ENCODE measurements around the gene HTR3B. TPM values are rescaled to one million over a fixed set of nuclear protein-coding genes. Genes with fewer than 3 reads are reported as not detected.
"Not testable (repeated sequence)": the region's sequence is repeated elsewhere in the genome, so short reads cannot be mapped to it uniquely, and the experiment has no call there.

HTR3B gene
- total RNA-seq, 1 donor: not detected

DNA sequence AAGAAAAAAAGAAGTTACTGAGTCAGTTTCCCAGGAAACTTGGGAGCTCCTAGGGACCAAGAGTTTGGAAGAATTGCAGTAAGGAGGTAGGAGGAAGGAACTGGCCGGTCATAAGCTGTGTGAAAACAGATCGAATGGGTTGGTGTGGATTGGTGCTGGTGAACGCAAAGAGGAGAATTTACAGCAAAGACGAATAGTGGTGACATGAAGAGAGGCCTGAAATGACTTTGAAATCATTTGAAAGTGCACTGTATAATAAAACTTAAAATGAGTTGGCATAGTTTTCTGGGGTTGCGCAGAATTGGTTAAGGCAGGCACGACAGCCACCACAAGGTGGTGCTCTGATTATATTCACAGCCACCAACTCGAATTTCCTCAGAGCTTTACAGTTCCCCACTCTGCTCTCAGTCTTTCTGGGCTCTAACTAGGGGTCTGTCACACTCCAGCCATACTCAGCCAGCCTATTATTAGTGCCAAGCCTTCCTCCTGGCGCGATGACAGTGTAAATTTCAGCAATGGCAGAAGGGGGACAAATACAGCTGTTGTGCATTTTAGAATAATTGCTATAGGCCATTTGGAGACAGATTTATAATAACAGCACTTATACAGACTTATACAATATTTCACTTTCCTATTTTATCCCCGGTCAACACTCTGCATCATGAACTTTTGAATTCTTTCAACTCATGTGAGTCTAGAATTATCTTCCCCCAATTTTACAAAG, 8.3 kb upstream of the HTR3B start:
- no peak overlapping the region for H3K4me3 ChIP-seq (ENCODE audit: low read depth, low read length)
- peak; percentile 42 for DNase-seq (ENCODE audit: low read depth)
- TF ChIP-seq CTCF (IDR thresholded peaks at IDR 0.05; ENCODE audit: insufficient read depth, low read depth, low read length): peak; percentile 75

DNA sequence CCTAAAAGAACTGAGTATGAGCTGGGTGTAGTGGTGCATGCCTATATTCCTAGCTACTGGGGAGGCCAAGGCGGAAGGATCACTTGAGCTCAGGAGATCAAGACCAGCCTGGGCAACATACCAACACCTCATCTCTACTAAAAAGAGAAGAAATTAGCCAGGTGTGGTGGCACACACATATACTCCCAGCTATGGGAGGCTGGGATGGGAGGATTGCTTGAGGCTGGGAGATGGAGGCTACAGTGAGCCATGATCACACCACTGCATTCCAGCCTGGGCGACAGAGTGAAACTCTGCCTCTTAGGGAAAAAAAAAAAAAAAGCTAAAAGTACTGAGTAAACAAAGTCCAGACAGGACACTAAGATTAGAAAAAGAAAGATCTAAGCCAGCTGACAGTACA, 3.5 kb upstream of the HTR3B start:
- DNase-seq (ENCODE audit: low read depth): no peak
- TF ChIP-seq CTCF (IDR thresholded peaks at IDR 0.05; ENCODE audit: insufficient read depth, low read depth, low read length): no peak
- H3K4me3 ChIP-seq (ENCODE audit: low read depth, low read length): no peak overlapping the region

DNA sequence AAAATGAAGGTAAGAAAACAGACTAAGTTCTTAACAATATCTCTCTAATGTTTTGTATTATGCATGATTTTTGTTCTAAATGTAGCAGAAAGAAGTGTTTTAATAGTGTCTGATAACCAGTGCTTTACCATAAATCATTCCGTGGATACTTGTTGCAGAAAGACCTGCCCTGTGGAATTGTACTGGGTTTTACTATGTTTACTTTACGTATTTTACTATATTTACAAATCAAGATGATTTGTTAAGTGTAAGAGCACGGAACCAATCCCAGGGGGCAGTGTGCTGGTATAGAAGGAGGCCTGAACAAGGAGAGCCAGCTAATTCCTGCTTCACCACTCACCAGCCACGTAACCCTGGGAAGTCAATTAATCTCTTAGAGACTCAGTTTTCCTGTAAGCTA, 1.4 kb downstream of the HTR3B start:
- no peak overlapping the region for H3K4me3 ChIP-seq (ENCODE audit: low read depth, low read length)
- TF ChIP-seq CTCF (IDR thresholded peaks at IDR 0.05; ENCODE audit: insufficient read depth, low read depth, low read length): peak; percentile 42
- peak; percentile 80 for DNase-seq (ENCODE audit: low read depth)

DNA sequence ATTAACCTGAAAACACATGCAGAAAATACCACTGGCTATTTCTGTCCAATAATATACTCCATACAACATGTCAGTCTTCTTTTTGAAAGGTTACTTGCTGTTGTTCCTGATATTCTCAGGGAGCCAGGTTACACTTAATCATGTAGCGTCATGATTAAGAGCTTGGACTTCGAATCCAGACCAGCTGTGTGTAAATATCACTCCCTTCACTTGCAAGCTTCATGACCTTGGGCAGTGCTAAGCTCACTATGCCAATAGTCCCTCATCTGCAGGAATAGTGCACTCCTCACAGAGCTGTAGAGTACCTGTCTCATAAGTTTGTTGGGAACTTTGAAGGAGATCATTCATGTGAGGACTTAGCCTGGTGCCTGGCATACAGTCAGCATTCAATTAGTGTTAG, 1.9 kb downstream of the HTR3B start:
- no peak for DNase-seq (ENCODE audit: low read depth)
- no peak for TF ChIP-seq CTCF (IDR thresholded peaks at IDR 0.05; ENCODE audit: insufficient read depth, low read depth, low read length)
- no peak overlapping the region for H3K4me3 ChIP-seq (ENCODE audit: low read depth, low read length)

DNA sequence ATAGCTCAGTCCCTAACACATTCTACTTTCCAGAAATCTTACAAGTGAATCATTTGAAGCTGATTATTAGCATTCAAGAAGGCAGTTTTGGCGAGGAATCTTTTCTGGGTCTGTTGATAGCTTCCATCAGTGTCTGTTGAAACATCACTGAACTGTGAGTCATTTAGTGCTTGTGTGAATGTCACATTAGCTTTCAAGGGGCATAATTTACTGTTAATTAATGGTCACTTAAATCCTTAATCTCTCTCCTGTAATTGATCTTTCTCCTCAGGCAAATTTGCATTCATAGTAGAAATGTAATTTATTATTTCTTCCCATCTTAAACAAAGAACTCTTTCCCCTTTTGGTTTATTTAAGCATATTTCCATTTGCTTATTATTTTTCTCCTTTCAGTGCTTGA, 2.6 kb downstream of the HTR3B start:
- no peak for TF ChIP-seq CTCF (IDR thresholded peaks at IDR 0.05; ENCODE audit: insufficient read depth, low read depth, low read length)
- no peak overlapping the region for H3K4me3 ChIP-seq (ENCODE audit: low read depth, low read length)
- peak; percentile 6 for DNase-seq (ENCODE audit: low read depth)

DNA sequence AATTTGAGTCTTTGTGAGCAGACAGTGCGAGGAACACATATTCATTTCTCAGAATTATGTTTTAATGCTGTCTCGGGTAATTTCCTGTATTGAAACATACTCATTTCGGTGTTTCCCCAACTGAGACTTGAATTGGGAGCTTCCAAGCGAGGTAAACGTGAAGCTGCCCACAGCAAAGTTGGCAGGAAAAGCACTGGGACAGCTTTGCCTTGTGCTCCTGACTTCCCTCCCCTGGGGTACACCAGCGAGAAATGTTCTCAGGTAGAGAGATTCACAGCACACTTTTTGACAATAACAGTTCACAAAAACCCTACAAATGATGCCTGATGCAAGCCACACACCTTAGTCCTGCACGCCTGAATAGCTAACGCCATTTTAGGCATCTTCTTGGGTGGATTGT, 3.1 kb downstream of the HTR3B start:
- no peak for DNase-seq (ENCODE audit: low read depth)
- H3K4me3 ChIP-seq (ENCODE audit: low read depth, low read length): no peak overlapping the region
- no peak for TF ChIP-seq CTCF (IDR thresholded peaks at IDR 0.05; ENCODE audit: insufficient read depth, low read depth, low read length)

DNA sequence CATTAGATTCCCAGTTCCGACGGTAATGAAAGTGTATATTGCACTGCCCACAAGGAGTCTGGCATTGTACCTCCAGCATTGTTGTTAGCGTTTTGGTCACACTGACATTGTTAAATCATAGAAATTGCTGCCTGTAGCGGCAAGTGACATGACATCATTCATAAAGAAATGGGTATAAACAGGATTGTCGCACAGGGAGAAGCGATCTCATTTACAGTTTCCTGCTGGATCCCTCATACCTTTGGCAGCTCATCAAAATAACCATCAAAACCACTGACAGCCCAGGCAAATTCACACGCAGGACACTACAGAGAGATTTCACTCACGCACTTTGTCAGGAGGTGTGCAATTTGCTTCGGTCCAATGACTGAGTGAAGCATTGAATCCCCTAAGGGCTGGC, 3.5 kb downstream of the HTR3B start:
- DNase-seq (ENCODE audit: low read depth): no peak
- no peak for TF ChIP-seq CTCF (IDR thresholded peaks at IDR 0.05; ENCODE audit: insufficient read depth, low read depth, low read length)
- no peak overlapping the region for H3K4me3 ChIP-seq (ENCODE audit: low read depth, low read length)

DNA sequence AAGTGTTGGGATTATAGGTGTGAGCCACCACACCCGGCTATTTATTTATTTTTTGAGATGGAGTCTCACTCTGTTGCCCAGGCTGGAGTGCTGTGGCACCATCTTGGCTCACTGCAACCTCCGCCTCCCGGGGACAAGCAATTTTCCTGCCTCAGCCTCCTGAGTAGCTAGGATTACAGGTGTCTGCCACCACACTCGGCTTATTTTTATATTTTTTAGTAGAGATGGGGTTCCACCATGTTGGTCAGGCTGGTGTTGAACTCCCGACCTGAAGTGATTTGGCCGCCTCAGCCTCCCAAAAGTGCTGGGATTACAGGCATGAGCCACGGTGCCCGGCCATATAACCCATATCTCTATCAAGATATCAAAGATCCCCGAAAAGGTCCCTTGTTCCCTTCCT, 6.9 kb downstream of the HTR3B start:
- not testable (repeated sequence) for DNase-seq (ENCODE audit: low read depth); H3K4me3 ChIP-seq (ENCODE audit: low read depth, low read length)

Measured in fibroblast of villous mesenchyme (primary cell).